HG03571 (cell line): ENCODE data around the gene HPN.
"Not testable (repeated sequence)": the region's sequence is repeated elsewhere in the genome, so short reads cannot be mapped to it uniquely, and the experiment has no call there.

ENCODE experiments used
- ATAC-seq: cut with Tn5 transposase; IDR thresholded peaks from one replicate; pipeline ENCODE4 v1.9.1; 2021; ENCODE audit not compliant: unreplicated experiment

HPN gene

DNA sequence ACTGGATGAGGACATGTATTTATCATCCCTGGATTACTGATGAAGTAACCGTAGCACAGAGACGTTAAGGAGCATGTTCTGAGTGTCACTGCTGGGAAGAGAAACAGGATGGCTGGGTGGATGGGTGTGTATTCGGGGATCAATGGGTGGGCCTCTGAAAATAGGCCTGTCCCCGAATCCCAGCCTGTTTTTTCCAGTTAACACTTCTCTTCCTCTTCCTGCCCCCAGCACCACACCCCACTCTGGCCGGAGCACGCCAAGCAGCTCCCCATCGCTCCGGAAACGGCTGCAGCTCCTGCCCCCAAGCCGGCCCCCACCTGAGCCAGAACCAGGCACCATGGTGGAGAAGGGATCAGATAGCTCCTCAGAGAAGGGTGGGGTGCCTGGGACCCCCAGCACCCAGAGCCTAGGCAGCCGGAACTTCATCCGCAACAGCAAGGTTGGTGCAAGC, 32.6 kb upstream of the HPN start:
- ATAC-seq = no peak

DNA sequence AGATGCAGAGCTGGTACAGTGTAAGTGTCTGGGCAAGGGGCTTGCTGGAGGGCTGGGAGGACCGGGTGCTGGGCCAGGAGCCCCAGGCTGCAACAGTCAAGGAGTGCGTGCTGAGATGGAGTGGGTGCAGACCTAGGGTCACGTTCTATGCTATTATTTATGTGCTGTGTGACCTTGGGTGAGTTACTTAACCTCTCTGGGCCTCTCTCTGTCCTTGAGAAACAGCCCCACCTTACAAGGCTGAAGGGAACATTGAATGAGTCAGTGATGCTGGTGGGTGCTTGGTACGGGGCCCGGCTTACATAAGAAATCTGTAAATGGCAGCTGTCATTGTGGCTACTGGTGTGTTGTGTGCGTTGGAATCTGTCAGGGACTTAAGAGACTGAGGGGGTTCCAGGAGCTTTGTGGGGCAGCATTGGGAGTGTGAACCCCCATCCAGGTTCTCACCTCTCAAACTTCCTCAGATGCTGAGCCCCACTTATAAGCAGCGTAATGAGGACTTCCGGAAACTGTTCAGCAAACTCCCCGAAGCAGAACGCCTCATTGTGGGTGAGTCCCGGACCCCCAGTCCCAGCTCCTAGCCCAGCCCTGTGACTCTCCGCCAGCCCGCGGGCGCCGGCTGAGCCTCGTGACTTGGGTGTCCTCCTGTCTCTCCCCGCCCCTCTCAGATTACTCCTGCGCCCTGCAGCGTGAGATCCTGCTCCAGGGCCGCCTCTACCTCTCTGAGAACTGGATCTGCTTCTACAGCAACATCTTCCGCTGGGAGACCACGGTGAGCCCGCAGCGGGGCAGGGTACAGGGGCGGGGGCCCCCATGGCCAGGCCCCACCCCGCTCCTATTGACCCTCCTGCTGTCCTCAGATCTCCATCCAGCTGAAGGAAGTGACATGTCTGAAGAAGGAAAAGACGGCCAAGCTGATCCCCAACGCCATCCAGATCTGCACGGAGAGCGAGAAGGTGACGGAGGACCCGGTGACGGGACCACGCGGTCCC, 31.8 kb upstream of the HPN start:
- ATAC-seq = no peak

DNA sequence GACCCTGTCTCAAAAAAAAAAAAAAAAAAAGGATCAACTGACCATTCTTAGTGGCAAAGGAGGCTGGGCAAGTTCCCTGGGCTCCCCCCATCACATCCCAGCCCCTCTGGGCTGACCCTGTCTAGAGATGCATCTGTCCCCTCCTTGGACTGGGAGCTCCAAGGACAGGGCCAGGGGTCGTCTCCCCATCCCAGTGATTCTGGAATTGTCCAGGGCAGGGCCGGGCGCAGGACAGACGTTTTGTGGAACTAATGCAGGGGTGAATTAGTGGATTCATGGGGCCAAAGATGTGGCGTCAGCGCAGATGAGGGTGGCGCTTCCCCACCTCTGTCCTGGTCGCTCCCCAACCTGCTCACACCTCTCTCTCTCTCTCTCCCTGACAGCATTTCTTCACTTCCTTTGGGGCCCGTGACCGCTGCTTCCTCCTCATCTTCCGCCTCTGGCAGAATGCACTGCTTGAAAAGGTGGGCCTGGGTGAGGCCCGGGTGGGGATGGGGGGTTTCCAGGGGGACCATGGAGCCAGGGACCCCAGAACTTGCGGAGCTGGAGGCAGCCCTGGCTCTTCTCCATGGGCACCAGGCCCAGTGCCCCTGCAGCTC, 30.3 kb upstream of the HPN start:
- no peak for ATAC-seq

DNA sequence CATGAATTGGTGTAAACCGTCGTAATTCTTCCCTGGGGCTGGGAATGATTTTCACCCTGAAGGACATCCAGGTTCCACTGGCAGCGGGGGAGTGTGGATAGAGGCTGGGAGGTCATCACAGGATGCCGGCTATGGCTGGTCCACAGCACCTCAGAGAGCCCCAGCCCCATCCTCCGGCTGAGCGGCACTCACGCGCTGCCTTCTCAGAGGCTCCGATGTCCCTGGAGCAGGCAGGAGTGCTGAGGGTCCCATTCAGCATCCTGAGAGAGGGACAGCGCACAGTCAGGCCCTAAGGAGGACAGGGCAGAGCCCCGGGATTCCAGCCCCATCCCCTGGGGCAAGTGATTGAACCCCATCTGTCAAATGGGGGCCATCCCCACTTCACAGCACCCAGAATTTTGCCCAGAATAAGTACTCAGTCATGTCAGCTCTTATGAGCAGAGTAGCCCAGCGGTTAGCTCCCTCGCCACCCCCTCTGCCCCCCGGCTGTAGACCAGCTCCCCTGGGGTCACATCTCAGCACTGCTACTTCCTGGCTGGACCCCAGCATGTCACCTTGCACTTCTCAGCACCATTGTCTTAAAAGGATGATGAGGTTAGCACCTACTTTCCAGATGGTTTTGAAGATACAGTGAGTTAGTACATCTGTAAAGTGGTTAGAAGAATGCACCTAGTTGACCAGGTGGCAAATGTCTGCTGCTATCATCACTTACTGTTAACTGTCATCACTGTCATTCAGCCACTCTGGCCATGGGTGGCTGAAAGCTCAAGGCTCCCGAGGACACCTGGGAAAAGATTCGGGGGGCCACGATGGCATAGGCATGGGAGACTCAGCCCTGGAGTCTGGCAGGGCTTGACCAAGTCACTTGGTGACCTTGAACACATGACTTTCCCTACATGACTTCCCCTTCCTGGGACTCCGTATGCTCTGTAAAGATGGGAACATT, 29.5 kb upstream of the HPN start:
- no peak for ATAC-seq

DNA sequence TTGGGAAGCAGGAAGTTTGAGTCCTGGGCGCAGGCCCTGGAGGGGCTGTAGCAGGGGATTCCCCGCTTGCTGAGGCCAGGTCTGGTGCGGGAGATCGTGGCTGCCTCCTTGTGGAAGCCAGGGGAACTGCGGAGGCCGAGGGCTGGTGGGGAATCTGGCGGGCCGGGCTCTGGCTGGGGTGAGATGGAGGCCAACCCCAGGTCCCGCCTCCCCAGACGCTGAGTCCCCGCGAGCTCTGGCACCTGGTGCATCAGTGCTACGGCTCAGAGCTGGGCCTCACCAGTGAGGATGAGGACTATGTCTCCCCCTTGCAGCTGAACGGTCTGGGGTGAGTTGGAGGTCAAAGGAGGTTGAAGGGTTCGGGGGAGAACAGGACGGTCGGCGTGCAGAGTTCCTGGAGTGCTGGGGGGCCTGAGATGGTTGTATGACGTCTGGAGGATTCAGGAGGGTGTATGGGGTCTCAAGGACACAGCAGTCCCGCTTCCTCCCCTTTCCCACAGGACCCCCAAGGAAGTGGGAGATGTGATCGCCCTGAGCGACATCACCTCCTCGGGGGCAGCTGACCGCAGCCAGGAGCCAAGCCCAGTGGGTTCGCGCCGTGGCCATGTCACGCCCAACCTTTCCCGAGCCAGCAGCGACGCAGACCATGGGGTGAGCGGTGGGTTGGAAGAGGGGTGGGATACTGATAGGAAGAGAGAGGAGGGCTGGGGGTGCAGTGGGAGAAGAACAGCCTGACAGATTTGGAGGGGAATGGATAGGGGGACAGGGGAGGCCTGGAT, 28.3 kb upstream of the HPN start:
- ATAC-seq = no peak

DNA sequence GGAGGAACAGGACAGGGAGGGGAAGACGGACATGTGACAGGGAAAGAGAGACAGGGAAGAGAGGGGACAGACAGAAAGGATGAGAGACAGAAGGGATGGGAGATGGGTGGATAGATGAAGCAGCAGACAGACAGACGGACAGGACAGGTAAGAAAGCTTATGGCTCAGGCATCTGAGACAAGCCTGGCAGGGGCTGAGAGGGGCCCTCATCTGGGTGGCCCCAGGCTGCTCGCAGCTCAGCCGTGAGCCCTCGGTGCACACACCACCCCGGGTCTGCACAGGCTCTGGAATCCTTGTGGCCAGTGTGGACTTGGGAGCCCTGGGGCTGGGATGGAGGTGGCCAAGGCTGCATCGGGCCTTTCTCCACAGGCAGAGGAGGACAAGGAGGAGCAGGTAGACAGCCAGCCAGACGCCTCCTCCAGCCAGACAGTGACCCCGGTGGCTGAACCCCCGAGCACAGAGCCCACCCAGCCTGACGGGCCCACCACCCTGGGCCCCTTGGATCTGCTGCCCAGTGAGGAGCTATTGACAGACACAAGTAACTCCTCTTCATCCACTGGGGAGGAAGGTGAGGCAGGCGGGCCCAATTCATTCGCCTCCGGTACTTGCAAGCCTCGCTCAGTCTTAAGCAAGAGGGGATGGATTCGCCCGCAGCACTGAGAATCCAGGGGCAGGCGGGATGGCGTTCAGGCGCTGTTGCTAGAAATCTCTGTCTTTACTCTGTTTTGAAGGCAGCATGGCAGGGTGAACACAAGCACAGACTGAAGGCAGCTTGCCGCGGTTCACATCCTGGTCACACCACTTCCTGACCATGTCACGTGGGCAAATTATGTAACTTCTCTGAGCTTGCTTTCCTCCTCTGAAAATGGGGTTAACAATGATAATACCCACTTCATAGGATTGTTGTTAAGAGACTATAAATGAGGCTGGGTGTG, 27.4 kb upstream of the HPN start:
- no peak for ATAC-seq

DNA sequence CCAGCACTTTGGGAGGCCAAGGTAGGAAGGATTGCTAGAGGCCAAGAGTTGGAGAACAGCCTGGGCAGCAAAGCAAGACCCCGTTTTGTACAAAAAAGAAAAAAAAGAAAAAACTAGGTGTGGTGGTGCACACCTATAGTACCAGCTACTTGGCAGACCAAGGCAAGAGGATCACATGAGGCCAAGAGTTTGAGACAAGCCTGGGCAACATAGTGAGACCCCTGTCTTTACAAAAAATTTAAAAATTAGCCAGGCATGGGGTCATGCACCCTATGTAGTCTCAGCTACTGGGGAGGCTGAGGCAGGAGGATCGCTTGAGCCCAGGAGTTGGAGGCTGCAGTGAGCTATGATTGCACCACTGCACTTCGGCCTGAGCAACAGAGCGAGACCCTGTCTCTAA, 26.7 kb upstream of the HPN start:
- not testable (repeated sequence) for ATAC-seq

DNA sequence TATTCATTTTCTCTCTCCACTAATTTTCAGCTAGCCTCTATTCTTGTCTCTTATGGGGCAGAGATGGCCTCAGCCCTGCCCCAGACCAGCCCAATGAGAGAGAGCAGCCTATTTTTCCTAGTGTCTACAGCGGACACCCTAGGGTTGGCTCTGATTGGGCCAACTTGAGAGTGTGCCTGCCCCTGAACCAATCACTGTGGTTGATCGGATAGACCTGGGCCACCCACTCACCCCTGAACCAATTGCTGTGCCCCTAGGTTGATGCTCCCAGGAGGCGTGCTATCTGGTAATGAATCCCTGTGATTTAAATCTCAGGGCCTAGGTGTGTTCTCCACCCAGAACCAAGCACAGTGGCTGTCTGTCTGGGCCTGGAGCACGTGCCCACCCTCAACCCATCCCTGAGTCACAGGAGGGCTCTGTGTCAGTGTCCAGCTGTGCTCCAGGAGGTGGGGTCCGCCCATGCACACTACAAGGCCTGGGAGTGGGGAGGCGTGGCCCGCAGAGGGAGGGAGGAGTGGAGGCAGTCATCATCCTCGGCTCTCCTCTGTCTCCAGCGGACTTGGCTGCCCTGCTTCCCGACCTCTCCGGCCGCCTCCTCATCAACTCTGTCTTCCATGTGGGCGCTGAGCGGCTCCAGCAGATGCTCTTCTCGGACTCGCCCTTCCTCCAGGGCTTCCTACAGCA, 26.1 kb upstream of the HPN start:
- ATAC-seq = no peak

DNA sequence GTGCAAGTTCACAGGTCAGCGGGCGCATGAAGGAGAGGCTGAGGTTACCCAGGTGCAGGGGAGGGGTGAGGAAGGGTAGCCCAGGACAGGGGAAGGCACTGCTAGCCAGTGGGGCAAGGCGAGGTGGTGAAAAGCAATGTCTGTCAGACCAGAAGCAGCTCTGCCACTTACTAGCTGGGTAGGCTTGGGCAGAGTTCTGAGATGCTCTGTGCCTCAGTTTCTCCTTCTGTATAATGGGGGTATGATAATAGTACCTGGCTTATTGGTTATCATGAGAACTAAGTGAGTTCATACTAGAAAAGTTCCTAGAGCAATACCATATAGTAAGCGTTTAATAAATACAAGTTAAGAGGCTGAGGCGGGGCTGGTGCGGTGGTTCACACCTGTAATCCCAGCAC, 25.6 kb upstream of the HPN start:
- no peak for ATAC-seq

DNA sequence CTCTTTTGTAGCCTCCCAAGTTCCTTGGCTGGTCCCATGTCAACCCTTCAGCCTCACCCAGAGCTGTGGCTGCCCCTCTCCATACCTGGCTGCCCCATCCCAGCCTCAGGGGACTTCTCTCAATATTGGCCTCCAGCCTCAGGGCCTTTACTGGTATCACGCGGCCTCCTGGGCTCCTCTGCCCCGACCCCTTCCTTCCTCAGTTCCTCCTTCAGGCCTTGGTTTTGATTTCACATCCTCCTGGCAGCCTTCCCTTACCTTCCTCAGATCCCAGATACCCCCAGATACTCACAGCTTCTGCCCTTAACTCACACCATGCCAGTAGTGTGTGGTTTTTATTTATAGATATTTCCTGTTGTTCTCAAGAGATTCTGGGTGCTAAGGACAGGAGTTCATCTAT, 24.0 kb upstream of the HPN start:
- no peak for ATAC-seq

DNA sequence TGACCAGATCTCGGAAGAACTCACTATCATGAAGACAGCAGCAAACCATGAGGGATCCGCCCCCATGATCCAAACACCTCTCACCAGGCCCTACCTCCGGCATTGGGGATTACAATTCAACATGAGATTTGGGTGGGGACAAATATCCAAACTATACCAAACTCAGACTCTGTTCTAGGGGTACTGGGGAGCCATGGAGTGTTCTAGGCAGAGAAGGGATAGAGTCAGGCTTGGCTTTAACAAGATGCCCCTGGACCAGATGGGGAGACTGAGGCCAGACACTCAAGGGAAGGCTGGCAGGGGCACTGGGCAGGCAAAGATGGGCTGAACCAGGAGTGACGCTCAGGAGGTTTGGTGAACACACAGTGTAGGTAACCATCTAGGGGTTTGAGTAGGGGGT, 23.1 kb upstream of the HPN start:
- ATAC-seq = no peak

DNA sequence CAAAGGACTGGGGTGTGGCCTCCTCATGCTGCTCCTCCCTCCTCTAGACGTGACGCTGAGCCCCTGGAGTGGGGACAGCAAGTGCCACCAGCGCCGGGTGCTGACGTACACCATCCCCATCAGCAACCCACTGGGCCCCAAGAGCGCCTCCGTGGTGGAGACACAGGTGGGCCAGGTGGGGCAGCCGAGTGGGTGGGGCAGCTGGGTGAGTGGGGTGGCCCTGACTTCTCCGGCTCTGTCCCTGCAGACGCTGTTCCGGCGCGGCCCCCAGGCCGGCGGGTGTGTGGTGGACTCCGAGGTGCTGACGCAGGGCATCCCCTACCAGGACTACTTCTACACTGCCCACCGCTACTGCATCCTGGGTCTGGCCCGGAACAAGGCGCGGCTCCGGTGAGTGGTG, 22.4 kb upstream of the HPN start:
- no peak for ATAC-seq

DNA sequence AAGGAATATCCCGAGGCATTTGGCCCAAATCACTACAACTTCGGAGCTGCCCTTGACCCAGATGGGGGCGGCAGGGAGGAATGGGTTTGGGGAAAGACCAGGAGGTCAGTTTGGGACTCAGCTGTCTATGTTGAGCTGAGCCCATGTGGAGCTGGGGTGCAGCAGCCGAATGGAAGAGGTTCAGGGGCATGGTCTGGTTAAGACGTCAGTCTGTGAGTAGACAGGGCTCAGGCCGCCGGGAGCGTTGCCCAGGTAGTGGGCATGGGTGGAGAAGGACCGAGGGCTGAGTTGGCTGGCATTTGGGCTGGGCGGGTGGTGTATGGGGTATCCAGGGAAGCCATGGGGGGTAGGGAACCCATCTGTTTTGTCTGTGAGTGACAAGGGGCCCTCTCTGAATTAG, 20.5 kb upstream of the HPN start:
- no peak for ATAC-seq

DNA sequence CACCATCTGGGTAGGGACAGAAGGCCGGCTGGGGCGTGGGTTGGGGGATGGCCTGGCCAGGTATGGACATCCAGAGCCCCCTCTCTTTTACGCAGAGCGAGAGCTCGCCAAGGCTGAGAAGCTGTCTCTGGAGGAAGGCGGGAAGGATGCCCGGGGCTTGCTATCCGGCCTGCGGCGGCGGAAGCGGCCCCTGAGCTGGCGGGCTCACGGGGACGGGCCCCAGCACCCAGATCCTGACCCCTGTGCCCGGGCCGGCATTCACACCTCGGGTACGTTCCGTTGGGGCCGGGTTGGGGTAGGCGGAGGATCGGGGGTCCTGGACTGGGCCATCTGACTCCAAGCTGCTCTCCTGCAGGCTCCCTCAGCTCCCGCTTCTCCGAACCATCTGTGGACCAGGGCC, 19.9 kb upstream of the HPN start:
- ATAC-seq = no peak

DNA sequence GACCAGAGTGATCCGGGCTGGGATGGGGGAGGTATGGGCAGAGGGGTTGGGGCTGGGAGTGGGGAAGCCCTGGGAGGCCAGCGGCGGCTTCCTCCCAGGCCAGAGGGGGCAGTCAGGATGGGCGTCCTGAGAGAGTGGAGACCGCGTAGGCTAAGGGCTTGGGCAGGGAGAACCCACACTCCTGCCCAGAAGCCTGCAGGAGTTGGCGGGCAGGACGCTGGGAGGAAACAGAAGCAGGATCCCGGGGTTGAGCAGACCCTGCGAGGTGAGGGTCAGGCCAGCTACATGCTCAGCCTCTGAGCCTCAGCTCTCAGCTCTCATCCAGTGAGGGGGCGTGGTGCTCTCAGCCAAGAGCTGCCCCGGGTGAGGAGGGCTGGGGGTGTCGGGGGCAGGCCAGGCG, 19.1 kb upstream of the HPN start:
- no peak for ATAC-seq

DNA sequence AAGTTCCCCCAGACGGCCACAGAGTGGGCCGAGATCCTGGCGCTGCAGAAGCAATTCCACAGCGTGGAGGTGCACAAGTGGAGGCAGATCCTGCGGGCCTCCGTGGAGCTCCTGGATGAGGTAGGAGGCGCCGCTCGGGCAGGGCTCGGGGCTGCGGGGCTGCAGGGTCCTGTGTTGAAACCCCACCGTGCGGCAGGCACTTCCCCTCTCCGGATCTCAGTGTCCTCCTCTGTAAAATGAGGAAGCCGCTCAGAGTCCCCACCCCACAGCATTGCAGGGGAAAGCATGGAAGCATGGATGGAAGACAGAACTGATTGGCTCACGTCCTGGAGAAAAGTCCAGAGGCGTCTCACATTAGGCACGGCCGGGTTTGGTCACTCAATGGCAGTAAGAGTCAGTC, 18.1 kb upstream of the HPN start:
- ATAC-seq = no peak

DNA sequence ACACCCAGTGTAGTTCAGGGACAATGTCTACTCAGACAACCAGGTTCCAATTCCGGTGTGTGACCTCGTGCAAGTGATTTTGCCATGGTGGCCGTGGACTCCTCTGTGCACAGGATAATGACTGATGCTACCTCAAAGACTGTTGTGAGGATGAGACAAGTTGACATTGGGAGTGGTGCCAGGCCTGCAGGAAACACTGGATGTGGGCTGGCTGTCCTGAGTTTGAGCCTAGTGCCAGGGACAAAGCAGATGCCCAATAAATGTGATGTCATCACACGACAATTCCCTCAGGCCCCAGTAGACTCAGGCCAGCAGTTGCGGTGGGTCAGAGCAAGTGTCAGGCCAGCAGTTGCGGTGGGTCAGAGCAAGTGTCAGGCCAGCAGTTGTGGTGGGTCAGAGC, 17.4 kb upstream of the HPN start:
- no peak for ATAC-seq

DNA sequence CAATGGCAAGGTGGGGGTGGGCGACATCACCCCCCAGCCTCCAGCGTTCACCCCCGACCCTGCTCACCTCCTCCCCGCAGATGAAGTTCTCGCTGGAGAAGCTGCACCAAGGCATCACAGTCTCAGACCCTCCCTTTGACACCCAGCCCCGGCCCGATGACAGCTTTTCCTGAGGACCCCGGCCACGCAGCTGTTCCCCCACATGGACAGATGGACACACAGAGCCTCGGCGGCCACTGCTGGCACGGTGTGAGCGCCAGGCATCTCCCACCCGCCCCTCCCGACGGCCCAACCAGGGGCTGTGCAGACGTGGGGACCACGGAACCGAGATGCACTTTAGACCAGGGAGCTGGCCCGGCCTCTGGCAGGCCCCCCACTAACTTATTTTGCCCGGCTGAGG, 15.6 kb upstream of the HPN start:
- no peak for ATAC-seq

DNA sequence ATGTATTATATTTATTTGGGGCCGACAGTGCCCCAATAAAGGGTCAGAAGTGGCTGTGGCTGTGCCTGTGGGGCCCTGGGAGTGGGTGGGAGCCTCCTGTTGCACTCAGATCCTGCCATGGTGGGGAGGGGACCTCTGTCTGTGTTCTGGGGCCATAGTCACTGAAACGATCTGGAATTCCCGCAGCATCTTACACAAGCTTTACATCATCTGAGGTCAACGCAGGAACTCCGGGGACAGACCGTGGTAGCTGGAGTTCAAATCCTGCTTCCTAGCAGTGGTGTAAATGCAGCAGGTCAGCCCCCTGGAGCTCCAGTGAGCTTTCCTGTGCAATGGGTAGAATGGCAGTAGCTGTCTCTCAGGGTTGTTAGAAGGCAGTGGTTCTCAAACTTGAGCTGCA, 15.1 kb upstream of the HPN start:
- no peak for ATAC-seq
